HEK293 (cell line): ENCODE measurements around the gene NSD1.

Experiments used
- CTCF ChIA-PET: fragments of 350-600 bp; formaldehyde crosslinking; extraction: SDS; loops from one replicate; lab custom pipeline; 2021; ENCODE audit warnings: antibody characterized with exemption; lab: Yijun Ruan, JAX
- POLR2A ChIA-PET: fragments of 300-600 bp; formaldehyde crosslinking; extraction: SDS; loops from one replicate; lab custom pipeline; 2020; ENCODE audit warnings: antibody characterized with exemption, inconsistent platforms; lab: Yijun Ruan, JAX
- H3K27ac ChIP-seq: fragments of 200-500 bp; sonication (Bioruptor generic); 2 replicates; pipeline ENCODE4 v1.5.1; 2014; ENCODE audit warnings: low read depth, low read length, control low read depth, inconsistent platforms; ENCODE audit errors: extremely low read depth
- H3K36me3 ChIP-seq, 2 experiments: fragments of 200-500 bp in 1 of 2; sonication (Bioruptor generic) in 1 of 2; 1 replicate in 1 of 2; 2 replicates in 1 of 2; pipeline ENCODE4 v1.5.1; 2014 to 2017; ENCODE audit warnings: inconsistent platforms in 2 of 2, low read length in 2 of 2; ENCODE audit not compliant: control insufficient read depth in 2 of 2, insufficient read depth in 1 of 2
- H3K4me1 ChIP-seq: fragments of 200-500 bp; sonication (Bioruptor generic); 2 replicates; pipeline ENCODE4 v1.5.1; 2014; ENCODE audit warnings: mild to moderate bottlenecking, low read length, inconsistent platforms; ENCODE audit not compliant: control insufficient read depth, insufficient read depth
- H3K4me3 ChIP-seq: 2 replicates; pipeline ENCODE4 v1.5.1; 2011; ENCODE audit warnings: low read depth, mild to moderate bottlenecking, control low read depth, low read length, moderate library complexity
- H3K9me3 ChIP-seq: fragments of 200-500 bp; sonication (Bioruptor generic); 2 replicates; pipeline ENCODE4 v1.5.1; 2014; ENCODE audit warnings: low read depth, low read length, inconsistent platforms; ENCODE audit not compliant: control insufficient read depth, insufficient read depth
- HOXA7 ChIP-seq: sonication (generic); formaldehyde crosslinking; IDR thresholded peaks from 2 replicates; pipeline ENCODE4 v1.8.1; 2022; ENCODE audit warnings: missing genetic modification reagents, borderline replicate concordance
- ZBTB17 ChIP-seq: fragments of 450-650 bp; formaldehyde crosslinking; IDR thresholded peaks from 2 replicates; pipeline ENCODE4 v1.5.1; 2016; ENCODE audit warnings: missing biosample characterization, missing genetic modification characterization
- ZFP69B ChIP-seq: fragments of 450-650 bp; formaldehyde crosslinking; IDR thresholded peaks from 2 replicates; pipeline ENCODE4 v1.5.1; 2016; ENCODE audit warnings: missing biosample characterization, missing genetic modification characterization
- ZNF23 ChIP-seq: fragments of 450-650 bp; formaldehyde crosslinking; IDR thresholded peaks from 2 replicates; pipeline ENCODE4 v1.5.1; 2016; ENCODE audit warnings: missing biosample characterization, missing genetic modification characterization, borderline replicate concordance
- ZNF354C ChIP-seq: fragments of 450-650 bp; formaldehyde crosslinking; IDR thresholded peaks from 2 replicates; pipeline ENCODE4 v1.5.1; 2016; ENCODE audit warnings: missing biosample characterization, missing genetic modification characterization, low read depth, borderline replicate concordance
- TF ChIP-seq, protein P1 (sequence below): fragments of 450-650 bp; formaldehyde crosslinking; IDR thresholded peaks from 2 replicates; pipeline ENCODE4 v1.5.1; 2016; ENCODE audit warnings: missing biosample characterization, missing genetic modification characterization
- TF ChIP-seq, protein P2 (sequence below): fragments of 450-650 bp; IDR thresholded peaks from 2 replicates; pipeline ENCODE4 v1.5.1; 2018; ENCODE audit warnings: missing biosample characterization, mild to moderate bottlenecking, missing genetic modification characterization
- TF ChIP-seq, protein P3 (sequence below): fragments of 450-650 bp; formaldehyde crosslinking; IDR thresholded peaks from 2 replicates; pipeline ENCODE4 v1.5.1; 2016; ENCODE audit warnings: missing biosample characterization, missing genetic modification characterization
- TF ChIP-seq, protein P4 (sequence below): fragments of 450-650 bp; formaldehyde crosslinking; IDR thresholded peaks from 2 replicates; pipeline ENCODE4 v1.5.1; 2016; ENCODE audit warnings: missing biosample characterization, missing genetic modification characterization
- TF ChIP-seq, protein P5 (sequence below): fragments of 450-650 bp; formaldehyde crosslinking; IDR thresholded peaks from 2 replicates; pipeline ENCODE4 v1.5.1; 2016; ENCODE audit warnings: missing biosample characterization, missing genetic modification characterization

The NSD1 gene

DNA sequence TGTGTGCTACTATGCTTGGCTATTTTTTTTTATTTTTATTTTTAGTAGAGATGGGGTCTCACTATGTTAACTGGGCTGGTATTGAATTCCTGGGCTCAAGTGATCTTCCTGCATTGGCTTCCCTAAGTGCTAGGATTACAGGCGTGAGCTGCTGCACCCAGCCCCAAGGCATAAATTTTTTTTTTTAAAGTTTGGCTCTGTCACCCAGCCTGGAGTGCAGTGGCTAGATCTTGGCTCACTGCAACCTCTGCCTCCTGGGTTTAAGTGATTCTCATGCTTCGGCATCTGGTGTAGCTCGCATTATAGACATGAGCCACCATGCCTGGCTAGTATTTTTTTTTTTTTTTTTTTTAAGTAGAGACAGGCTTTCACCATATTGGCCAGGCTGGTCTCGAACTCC lies 99.6 kb downstream of the NSD1 start:
- Histone ChIP-seq H3K4me1 (peaks cover 20% of the 10 kb centered on the region), H3K36me3 (peaks cover 27 to 32% of the 10 kb centered on the region in 2 experiments), H3K9me3 (no peaks in the 10 kb centered on the region), H3K4me3 (no peak overlapping the region), H3K27ac (no peak overlapping the region)
- CTCF ChIA-PET, result interaction anchor here (0.7 kb wide), 2 partner anchors 21 to 37 kb away, joined by 3 read pairs; no protein-coding TSS in a partner anchor
- POLR2A ChIA-PET, result no interaction called here
- TF ChIP-seq, protein P1, sequence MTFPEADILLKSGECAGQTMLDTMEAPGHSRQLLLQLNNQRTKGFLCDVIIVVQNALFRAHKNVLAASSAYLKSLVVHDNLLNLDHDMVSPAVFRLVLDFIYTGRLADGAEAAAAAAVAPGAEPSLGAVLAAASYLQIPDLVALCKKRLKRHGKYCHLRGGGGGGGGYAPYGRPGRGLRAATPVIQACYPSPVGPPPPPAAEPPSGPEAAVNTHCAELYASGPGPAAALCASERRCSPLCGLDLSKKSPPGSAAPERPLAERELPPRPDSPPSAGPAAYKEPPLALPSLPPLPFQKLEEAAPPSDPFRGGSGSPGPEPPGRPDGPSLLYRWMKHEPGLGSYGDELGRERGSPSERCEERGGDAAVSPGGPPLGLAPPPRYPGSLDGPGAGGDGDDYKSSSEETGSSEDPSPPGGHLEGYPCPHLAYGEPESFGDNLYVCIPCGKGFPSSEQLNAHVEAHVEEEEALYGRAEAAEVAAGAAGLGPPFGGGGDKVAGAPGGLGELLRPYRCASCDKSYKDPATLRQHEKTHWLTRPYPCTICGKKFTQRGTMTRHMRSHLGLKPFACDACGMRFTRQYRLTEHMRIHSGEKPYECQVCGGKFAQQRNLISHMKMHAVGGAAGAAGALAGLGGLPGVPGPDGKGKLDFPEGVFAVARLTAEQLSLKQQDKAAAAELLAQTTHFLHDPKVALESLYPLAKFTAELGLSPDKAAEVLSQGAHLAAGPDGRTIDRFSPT, result no peak
- TF ChIP-seq, protein P2, sequence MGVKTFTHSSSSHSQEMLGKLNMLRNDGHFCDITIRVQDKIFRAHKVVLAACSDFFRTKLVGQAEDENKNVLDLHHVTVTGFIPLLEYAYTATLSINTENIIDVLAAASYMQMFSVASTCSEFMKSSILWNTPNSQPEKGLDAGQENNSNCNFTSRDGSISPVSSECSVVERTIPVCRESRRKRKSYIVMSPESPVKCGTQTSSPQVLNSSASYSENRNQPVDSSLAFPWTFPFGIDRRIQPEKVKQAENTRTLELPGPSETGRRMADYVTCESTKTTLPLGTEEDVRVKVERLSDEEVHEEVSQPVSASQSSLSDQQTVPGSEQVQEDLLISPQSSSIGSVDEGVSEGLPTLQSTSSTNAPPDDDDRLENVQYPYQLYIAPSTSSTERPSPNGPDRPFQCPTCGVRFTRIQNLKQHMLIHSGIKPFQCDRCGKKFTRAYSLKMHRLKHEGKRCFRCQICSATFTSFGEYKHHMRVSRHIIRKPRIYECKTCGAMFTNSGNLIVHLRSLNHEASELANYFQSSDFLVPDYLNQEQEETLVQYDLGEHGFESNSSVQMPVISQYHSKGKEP (tag by site-specific recombination), result peak; percentile 43; the same call in 1 of the 2 replicates
- TF ChIP-seq, protein P3, sequence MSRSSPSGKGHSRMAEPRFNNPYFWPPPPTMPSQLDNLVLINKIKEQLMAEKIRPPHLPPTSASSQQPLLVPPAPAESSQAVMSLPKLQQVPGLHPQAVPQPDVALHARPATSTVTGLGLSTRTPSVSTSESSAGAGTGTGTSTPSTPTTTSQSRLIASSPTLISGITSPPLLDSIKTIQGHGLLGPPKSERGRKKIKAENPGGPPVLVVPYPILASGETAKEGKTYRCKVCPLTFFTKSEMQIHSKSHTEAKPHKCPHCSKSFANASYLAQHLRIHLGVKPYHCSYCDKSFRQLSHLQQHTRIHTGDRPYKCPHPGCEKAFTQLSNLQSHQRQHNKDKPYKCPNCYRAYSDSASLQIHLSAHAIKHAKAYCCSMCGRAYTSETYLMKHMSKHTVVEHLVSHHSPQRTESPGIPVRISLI (tag by site-specific recombination), result peak; percentile 92
- TF ChIP-seq ZBTB17 (tag by site-specific recombination), result 0 out of 2 replicates have a peak, but pooled peaks have one; percentile 20
- TF ChIP-seq, all 188 proteins: peak for 3

DNA sequence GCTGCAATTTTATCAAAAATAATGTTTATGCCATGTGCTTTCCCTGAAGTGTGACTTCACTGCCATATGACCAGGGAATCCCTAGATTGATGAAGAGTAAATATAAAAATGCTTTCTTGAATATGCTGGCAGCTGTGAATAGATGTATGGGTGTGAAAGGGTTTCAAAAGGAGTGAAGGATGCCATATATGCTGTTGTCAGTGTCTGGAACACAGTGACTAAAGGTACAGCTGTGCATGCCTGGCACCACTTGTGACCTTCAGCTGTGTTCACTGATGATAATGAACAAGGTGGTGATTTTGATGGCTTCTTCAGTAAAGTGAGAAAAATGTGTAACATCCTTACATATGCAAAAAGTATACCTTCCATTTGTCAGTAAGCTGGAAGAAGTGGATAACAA lies 100.2 kb downstream of the NSD1 start:
- POLR2A ChIA-PET, result no interaction called here
- H3K27ac ChIP-seq, result no peak overlapping the region
- no peak overlapping the region for H3K4me3 ChIP-seq
- no peaks in the 10 kb centered on the region for H3K9me3 ChIP-seq
- TF ChIP-seq ZNF354C (no peak), ZNF23 (tag by site-specific recombination) (no peak)
- H3K36me3 ChIP-seq, result peaks cover 33 to 34% of the 10 kb centered on the region in 2 experiments
- CTCF ChIA-PET, result interaction anchor here (0.6 to 1.6 kb wide), 3 partner anchors 21 to 121 kb away, joined by 3 to 5 read pairs (median 4); no protein-coding TSS in a partner anchor
- peaks cover 20% of the 10 kb centered on the region for H3K4me1 ChIP-seq

DNA sequence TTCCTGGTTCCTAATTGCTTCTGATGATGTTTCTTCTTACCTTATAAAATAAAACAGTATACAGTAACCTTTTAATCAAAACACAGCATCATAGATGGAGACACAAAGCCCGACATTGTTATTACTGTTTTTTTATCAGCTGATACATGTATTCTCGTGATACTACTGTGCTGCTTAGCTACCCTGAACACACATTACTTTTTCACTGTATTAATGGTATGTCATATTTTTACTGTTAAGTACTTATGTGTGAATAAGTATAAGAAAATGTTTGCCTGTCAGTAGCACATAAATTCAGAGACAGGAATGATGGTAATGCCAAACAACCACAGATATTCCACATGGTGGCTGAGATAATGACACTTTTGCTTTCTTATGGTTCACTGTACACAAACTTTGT lies 101.3 kb downstream of the NSD1 start:
- CTCF ChIA-PET, result interaction anchor here (0.9 to 1.6 kb wide), 2 partner anchors 13 to 122 kb away, joined by 3 to 5 read pairs; no protein-coding TSS in a partner anchor
- H3K36me3 ChIP-seq, result peaks cover 39 to 40% of the 10 kb centered on the region in 2 experiments

More for the DNA sequence above, 101.3 kb downstream of the NSD1 start:
- H3K27ac ChIP-seq, result no peak overlapping the region
- no peak overlapping the region for H3K4me3 ChIP-seq
- H3K4me1 ChIP-seq, result peaks cover 20% of the 10 kb centered on the region
- H3K9me3 ChIP-seq, result no peaks in the 10 kb centered on the region
- TF ChIP-seq HOXA7 (CRISPR knock-in tag), result no peak
- TF ChIP-seq, protein P4, sequence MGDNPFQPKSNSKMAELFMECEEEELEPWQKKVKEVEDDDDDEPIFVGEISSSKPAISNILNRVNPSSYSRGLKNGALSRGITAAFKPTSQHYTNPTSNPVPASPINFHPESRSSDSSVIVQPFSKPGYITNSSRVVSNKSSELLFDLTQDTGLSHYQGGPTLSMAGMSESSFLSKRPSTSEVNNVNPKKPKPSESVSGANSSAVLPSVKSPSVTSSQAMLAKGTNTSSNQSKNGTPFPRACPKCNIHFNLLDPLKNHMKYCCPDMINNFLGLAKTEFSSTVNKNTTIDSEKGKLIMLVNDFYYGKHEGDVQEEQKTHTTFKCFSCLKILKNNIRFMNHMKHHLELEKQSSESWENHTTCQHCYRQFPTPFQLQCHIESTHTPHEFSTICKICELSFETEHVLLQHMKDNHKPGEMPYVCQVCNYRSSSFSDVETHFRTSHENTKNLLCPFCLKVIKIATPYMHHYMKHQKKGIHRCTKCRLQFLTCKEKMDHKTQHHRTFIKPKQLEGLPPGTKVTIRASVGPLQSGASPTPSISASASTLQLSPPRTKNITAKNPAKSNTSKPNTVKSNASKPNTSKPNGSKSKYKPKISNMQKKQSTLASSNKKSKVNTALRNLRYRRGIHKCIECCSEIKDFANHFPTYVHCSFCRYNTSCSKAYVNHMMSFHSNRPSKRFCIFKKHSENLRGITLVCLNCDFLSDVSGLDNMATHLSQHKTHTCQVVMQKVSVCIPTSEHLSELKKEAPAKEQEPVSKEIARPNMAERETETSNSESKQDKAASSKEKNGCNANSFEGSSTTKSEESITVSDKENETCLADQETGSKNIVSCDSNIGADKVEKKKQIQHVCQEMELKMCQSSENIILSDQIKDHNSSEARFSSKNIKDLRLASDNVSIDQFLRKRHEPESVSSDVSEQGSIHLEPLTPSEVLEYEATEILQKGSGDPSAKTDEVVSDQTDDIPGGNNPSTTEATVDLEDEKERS (tag by site-specific recombination), result no peak
- TF ChIP-seq ZFP69B (tag by site-specific recombination), result no peak
- TF ChIP-seq, protein P5, sequence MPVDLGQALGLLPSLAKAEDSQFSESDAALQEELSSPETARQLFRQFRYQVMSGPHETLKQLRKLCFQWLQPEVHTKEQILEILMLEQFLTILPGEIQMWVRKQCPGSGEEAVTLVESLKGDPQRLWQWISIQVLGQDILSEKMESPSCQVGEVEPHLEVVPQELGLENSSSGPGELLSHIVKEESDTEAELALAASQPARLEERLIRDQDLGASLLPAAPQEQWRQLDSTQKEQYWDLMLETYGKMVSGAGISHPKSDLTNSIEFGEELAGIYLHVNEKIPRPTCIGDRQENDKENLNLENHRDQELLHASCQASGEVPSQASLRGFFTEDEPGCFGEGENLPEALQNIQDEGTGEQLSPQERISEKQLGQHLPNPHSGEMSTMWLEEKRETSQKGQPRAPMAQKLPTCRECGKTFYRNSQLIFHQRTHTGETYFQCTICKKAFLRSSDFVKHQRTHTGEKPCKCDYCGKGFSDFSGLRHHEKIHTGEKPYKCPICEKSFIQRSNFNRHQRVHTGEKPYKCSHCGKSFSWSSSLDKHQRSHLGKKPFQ (tag by site-specific recombination), result no peak
- POLR2A ChIA-PET, result no interaction called here
